ENCODE data around the gene CDR2.

GRCh38 chr16:22340945-22341344 is 33.5 kb downstream of the CDR2 start:
- no peak for TF ChIP-seq CTCF (IDR thresholded peaks at IDR 0.05)
- no peak for TF ChIP-seq POLR2A (IDR thresholded peaks at IDR 0.05)

Measured in Peyer's patch (tissue), 4 donors.